Stimulated activated CD8-positive, alpha-beta memory T cell treated with anti-CD3 and anti-CD28 coated beads, Interleukin-7, amount 100 ng/mL, for 1 hour (primary cell): ENCODE data around the gene CCDC59.

Experiments used
- DNase-seq, 2 donors: peaks; one replicate each; pipeline ENCODE4 v3.0.0-alpha.2; 2020; ENCODE audit warnings: low read depth in 2 of 2

Gene CCDC59

GRCh38 chr12:82314406-82314892, 43.7 kb downstream of the CCDC59 start:
- no peak for DNase-seq
